ENCODE results near the gene IGSF21.
"Not testable (repeated sequence)": the region's sequence is repeated elsewhere in the genome, so short reads cannot be mapped to it uniquely, and the experiment has no call there.

IGSF21 gene

DNA sequence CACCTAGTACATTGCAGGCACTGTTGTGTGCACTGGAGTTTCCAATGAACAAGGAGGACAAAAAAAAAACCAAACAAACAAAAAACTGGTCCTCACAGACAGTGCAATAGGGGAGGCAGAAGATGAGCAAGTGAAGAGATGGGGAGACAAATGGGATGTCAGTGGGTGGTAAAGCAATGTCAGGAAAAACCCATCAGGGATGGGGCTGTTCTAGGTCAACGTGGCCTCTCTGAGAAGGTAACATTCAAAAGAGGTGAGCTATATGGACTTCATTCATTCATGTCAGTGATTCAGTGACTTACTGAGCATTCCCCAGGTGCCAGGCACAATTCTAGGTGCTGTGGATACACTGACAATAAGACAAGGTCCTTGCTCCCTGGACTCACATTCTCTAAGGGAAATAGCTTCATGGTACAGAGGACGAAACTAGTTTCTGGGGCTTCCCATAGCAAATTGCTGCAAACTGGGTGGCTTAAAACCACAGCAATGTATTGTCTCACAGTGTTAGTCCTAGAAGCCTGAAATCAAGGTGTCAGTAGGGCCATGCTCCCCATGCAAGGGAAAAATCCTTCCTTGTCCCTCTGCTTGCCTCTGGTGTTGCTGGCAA lies 232.7 kb downstream of the IGSF21 start:
- no peak for DNase-seq

DNA sequence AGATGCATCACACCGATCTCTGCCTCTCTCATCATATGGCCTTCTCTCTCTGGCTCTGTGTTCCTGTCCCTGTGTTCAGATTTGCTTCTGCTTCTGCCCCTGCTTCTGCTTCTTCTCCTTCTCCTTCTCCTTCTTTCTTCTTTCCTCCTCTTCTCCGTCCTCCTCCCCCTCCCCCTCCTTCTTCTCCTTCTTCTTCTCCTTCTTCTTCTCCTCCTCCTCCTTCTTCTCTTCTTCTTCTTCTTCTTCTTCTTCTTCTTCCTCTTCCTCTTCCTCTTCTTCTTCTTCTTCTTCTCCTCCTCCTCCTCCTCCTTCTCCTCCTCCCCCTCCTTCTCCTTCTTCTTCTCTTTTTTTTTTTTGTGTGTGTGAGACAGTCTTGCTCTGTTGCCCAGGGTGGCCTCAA lies 233.2 kb downstream of the IGSF21 start:
- no peak for DNase-seq

DNA sequence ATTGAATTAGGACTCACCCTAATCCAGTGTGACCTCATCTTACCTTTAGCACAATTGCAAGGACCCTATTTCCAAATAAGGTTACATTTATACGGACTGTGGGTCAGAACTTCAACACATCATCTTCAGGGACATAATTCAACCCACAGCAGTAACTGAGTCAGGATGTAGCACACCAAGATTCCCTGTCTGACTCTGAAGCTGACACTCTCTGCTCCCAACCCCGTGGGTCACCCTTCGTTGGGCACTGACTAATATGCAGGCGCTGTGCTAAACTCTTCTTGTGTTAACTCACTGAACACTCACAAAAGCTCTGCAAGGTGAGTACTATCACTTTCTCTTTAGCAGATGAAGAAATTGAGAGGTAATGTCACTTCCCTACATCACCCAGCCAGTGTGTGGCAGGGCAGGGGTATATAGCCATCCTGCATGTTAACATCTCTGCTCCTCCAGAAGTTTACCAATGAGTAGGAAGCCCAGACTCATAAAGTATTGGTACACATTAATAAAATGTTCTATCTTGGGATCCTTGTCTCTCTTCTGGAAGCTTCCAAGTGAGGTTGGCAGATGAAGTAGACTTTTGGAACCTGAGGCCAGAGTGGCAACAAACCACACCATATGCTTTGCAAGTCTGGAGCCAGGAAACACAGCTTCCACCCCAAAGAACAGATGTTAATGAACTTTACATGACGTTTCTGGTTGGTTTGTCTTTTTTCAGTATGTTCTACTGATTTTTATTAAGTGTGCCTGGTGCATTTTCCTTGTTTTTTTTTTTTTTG lies 233.9 kb downstream of the IGSF21 start:
- no peak for DNase-seq

DNA sequence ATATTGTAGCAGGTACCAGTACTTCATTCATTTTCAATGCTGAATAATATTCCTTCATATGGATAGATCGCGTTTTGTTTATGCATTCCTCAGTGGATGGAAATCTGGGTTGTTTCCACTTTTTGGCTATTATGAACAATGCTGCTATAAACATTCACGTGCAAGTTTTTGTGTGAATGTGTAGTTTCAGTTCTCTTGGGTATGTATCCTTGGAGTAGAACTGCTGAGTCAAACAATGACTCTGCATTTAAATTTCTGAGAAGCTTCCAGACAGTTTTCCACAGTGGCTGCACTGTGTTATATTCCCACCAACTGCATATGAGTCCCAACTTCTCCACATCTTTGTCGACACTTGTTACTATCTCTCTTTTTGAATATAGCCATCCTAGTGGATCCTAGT lies 235.1 kb downstream of the IGSF21 start:
- no peak for DNase-seq

DNA sequence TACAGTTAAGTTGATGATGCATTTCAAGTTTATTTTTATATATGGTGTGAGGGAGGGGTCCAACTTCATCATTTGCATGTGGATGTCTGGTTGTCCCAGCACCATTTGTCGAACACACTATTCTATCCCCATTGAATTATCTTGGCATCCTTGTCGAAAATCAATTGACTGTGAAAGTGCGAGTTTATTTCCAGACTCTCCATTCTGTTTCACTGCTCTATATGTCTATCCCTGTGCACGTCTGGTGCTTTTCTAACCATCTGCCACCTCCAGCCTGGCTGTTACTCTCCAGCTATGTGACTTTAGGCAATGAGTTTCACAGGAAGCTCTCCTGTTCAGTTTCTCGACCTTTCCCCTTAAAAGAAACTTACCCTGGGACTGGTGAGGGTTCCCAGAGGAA lies 236.0 kb downstream of the IGSF21 start:
- DNase-seq: no peak

DNA sequence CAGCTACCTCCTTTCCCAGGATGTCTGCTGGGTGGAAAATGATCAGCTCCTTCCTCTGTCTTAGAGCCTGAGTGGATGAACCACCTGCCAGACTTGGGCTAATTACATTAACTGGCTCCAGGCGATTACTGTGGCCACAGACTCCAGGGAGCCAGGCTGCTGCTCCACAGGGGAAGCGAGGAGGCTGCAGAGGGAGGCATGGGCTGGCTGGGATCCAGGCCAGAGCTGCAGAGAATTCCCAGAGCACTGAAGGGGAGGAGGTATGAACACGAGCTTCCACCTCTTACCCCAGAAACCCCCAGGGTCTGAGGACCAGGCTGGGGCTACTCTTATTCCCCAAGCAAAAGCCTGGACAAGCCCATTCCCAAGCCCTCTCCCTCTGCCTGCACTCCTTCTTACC lies 237.2 kb downstream of the IGSF21 start:
- peak; percentile 90 for DNase-seq

DNA sequence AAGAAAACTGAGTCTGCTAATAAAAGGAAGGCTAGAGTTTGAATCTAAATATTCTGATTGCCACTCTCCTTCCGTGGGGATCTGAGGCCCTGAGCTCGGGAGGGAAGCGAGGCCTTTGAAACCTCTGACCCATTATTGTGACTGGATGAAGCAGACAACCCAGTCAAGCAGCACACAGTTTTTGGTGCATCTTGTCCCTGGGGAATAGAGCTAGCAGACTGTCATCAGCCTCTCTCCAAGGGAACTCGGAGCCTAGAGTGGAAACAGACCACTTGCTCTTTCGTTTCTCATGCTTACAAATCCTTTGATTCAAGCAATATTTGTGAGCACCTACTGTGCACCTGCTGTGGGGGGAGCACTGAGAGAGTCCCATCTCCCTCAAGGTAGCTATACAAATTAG lies 240.0 kb downstream of the IGSF21 start:
- no peak for DNase-seq

DNA sequence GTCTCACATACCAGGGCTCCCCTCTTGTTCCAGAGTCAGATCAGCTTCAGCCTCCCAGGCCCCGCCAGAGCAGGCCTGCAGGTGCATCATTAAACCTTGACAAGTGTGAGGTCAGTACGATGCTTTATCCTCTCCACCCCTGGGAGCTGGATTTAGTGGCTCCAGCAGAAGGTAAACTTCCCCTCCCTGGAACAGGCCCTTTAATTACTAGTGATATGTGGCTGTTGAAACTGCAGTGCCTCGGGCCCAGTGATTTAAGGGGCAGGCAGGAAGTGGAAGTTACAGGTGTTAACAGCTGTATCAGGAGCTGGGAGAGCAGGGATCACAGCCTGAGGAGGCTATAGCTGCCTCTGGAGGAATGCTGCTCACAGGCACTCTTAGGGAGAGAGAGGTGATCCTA lies 240.8 kb downstream of the IGSF21 start:
- peak; percentile 67 for DNase-seq

DNA sequence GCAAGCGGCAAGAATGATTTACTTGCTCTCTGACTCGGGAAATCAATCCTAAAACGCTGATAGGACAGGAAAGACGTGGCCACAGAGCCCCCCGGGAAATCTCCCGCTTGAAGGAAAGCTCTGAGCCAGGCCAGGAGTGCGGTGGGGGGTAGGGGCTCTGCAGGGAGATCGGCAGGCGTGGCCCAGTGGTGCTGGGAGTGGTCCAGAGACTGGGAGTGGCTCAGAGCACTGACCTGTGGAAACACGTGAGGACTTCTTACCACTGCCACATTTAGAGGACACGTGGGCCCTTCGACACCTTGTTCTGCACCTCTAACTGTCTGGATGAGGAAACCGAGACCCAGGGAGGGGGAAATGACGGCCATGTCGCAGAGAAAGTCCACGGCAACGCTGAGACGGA lies 243.1 kb downstream of the IGSF21 start:
- no peak for DNase-seq

DNA sequence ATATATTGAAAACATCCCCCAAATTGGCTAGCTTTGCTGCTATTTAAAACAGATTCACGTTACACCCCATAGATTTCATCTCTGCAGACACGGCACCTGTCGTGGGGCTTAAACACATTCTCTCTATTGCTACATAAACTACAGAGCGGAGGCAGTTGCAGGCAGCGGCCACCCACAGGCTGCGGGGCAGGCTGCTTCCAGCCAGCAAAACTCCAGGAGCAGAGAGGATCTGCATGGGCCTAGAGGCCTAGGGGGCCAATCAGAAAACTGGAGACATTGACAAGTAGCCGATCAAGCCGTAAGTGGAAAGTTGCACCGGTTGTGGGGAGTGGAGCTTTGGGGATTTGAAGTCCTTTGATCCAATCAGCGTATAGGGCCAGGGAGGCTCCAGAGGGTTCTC lies 244.1 kb downstream of the IGSF21 start:
- no peak for DNase-seq

DNA sequence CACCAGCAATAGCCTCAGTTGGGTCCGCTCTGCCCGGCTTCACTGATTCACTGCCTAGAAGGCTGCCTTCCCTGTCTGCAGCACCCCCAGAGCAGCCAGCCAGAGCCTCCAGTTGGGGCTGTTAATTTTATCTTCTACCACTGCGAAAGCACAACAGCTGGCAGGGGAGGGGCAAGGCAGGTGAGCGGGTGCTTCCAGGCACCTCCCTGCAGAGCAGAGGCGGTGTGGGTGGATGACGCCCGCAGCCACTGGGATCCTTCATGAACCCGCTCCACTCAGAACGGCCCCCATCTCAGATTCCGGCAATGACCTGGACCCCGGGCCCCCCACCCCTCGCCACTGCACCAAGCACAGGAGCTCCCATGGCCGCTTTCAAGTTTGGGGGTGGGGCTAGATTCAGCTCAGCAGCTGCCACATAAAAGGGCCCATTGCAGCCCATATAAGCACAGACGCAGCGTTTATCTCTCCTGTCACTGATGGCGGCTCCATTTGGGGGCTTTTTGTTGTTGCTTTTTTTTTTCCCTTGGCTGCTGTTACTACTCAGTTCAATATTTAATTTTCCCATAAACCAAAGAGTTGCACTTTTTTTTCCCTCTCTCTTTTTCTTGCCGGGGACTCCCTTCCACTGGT lies 245.2 kb downstream of the IGSF21 start:
- DNase-seq: no peak

DNA sequence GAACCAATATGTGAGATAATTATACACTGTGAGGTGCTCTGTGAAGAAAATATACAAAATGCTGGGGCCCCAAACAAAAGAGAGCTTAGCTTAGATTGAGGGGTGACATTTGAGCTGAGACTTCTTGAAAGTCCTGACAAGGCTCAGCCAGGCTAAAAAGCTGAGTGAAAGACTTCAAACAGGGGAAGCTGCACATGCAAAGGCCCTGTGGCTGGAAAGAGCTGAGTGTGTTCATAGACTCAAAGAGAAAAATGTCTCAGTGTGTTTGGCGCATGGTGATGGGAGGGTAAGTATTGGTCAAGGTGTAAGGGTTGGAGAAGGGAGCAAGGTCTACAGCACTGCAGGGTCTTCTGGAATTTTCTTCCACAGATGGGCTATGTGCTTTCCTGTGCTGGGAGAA lies 245.9 kb downstream of the IGSF21 start:
- no peak for DNase-seq

DNA sequence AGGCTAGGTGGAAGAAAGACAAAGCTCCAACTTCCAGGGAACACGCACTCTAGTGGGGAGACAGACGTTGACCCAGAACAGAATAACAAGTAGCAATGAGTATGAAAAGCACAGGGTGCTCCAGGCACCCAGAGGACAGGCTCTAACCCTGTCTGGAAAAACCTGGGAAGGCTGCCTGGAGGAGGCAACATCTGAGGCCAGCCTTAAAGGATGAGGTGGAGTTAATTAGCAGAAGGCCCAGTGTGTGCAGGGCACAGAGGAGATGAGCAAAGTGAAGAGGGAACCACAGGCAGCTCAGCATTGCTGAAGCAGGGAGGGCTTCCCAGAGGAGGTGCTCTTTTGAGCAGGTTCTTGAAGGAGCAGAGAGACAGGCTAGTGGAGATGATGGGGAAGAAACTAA lies 246.4 kb downstream of the IGSF21 start:
- DNase-seq: no peak

DNA sequence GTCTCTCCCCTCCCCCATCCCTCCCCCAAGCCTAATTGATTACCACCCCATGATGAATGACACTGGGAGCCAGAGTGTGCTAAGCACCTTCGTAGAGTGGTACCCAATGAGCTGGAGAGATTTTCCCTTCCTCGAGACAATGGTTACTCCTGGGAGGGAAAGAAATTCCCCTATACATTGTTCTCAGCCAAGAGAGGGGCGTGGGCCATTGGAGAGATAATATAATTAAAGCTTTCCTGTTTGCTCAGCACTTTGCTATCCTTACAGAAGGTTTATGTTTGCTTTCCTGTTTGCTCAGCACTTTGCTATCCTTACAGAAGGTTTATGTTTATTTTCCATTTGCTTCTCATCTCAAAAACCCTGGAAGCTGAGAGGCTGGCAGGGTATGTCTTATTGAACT lies 247.0 kb downstream of the IGSF21 start:
- DNase-seq: no peak

DNA sequence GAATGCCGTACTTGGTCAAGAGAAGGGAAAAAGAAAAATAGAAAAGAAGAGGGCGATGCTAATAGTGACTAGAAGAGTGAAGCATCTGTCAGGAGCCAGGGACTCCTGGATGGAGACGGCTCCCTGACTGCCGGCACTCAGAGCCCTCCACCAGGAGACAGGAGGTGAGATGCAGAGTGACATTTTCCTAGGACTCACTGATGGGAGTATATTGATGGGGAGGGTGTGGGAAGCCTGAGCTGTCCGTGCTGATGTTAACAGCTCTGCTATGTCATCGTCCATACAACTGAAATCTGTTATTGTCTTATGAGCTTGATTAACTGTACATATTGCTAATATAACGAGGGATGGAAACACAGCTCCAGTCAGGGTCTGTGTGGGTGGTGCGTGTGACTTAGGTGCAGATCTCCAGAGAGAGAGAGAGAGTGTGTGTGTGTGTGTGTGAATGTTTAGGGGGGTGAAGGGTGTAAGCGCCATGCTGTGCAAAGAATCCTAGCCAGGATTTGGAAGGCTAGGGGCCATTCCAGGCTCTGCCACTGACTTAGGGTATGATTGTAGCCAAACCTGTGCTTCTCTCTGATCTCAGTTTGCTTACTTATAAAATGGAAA lies 250.1 kb downstream of the IGSF21 start:
- no peak for DNase-seq

DNA sequence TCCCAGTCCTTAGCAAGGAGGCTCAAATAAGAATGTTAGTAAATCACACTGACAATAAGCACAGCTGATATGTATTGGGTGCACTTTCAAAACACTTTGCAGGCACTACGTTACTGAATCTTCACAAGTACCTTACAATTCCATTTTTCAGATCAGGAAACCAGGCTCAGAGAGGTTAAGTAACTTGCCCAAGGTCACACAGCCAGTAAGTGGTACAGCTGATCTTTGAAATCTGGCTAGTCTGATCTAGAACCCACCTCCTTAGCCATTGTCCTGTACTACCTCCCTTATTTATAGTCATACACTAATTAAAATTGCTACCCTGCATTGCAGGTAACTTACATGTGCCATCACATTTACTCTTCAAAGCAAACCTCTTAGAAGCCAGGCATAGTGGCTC lies 251.0 kb downstream of the IGSF21 start:
- DNase-seq: no peak

DNA sequence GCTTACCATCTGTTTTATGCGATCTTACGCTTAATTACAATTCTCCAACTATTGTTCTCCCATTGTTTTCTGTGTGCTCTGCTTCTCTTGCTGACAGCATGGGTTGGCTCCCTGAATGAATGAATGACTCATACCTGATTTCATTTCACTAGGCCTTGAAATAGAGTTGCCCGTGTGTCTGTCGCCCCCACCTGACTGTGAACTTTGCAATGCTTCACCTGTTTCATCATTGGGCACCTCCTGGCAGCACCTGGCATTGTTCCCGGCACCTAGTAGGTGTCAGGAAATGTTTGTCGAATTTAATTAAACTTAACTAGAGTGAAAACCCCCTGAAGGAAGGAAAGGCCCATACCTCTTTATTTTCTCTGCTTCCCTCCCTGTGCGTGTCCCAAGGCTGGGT lies 252.7 kb downstream of the IGSF21 start:
- DNase-seq: no peak

DNA sequence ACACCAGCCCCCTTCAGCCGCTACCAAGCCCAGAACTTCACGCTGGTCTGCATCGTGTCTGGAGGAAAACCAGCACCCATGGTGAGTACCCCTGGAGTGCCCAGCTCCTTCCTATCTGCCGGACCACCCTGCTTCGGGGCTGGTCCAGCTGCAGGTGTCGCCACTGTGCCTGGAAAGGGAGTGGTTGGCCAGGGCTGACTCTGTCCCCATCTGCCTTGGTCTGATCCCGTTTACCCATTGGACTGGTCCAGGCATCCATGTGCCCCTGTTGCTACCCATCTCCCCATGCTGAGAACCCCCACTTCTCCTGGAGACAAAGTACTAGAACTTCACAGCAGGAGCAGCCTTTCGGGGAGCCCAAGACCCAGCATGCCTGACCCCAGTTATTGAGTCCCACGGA lies 254.6 kb downstream of the IGSF21 start:
- DNase-seq: no peak

DNA sequence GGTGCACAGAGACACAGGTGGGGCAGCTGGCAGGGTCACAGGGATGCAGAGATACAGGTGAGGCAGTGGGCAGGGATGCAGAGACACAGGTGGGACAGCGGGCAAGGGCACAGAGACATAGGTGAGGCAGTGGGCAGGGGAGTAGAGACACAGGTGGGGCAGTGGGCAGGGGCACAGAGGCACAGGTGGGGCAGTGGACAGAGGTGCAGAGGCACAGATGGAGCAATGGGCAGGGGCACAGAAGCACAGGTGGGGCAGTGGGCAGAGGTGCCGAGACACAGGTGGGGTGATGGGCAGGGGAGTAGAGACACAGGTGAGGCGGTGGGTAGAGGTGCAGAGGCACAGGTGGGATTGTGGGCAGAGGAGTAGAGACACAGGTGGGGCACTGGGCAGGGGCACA lies 255.8 kb downstream of the IGSF21 start:
- no peak for DNase-seq

DNA sequence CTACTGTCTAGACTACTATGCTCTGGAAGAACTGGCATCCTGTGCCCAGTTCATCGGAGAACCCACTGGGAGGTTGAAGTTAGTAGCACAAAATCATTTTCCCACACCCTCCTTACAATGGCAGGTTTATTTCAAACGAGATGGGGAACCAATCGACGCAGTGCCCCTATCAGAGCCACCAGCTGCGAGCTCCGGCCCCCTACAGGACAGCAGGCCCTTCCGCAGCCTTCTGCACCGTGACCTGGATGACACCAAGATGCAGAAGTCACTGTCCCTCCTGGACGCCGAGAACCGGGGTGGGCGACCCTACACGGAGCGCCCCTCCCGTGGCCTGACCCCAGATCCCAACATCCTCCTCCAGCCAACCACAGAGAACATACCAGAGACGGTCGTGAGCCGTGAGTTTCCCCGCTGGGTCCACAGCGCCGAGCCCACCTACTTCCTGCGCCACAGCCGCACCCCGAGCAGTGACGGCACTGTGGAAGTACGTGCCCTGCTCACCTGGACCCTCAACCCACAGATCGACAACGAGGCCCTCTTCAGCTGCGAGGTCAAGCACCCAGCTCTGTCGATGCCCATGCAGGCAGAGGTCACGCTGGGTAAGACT lies 257.6 kb downstream of the IGSF21 start:
- DNase-seq: no peak

DNA sequence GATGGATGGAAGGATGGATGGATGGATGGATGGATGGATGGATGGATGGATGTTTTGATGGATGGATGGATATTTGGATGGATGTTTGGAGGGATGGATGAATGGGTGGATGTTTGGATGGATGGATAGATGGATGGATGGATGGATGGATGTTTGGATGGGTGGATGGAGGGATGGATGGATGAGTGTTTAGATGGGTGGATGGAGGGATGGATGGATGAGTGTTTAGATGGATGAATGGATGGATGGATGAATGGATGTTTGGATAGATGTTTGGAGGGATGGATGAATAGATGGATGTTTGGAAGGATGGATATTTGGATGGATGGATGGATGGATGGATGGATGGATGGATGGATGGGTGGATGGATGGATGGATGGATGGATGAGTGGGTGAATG lies 264.9 kb downstream of the IGSF21 start:
- DNase-seq: not testable (repeated sequence)

DNA sequence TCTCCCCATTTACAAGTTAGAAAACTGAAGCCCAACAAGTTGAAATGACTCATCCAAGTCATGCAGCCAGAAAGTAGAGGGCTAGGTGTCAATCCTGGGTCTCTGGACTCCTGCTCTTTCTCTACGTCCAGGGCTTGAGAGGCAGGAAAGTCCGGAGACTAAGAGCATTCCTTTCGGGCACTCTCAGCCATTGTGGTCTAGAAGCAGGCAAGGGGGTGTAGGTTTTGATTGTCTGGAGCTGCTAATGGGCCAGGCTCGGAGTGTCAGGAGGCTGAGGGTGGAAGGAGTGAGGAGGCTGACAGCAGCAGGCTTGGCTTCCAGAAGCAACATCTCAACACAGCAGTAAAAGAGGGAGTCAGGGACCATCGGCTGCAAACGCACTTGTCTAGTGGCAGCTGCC lies 265.6 kb downstream of the IGSF21 start:
- peak; percentile 94 for DNase-seq

DNA sequence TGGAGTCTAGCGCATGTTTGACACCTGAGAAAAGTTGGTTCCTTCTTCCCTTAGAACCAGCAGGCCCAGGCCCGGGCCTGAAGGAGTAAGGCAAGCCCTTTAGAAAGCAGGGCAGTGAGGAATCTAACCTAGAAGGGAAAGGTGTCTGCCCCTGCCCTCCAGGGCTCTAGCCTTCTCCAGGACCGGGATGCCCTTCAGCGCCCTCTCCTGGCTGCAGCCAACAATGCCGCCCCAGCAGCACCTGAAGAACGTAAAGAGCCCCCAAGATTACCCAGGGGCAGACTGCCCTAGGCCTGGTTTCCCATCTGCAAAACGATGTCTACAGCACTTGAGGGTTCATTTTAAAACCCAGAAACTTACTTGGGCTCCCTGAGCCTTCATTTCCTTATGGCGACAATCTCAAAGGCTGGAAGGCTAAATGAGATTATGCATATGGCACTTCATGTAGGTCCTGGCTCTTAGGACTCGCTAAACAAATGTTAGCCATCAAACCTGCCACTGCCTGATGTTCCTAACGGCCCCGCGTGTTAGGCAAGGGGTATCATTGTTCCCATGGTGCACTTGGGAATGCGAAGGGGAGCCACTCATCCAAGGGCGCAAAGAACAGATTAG lies 266.4 kb downstream of the IGSF21 start:
- DNase-seq: peak; percentile 81

Measured in islet precursor cell (in vitro differentiated cells).